HCT116 (cell line): Measurements from ENCODE around the gene MRPL9. TPM values are rescaled to one million over a fixed set of nuclear protein-coding genes. Genes with fewer than 3 reads are reported as not detected.

Experiments used
- ATAC-seq: fragments of 200-7000 bp; cut with Tn5 transposase; 2 replicates; pipeline ENCODE4 v1.9.1; 2020; ENCODE audit warnings: mild to moderate bottlenecking, moderate library complexity
- BruUV-seq: library from RNA; stranded (reverse); fragments of 400-500 nt; replicated peaks from 2 replicates; lab custom pipeline; 2021; lab: Mats Ljungman, UMichigan
- CTCF ChIA-PET: fragments of 300-600 bp; sonication (Branson Sonifier 250); formaldehyde crosslinking; loops from one replicate; lab custom pipeline; 2021; ENCODE audit warnings: antibody characterized with exemption; lab: Charles Lee
- POLR2A ChIA-PET: fragments of 300-600, 350-600 bp; sonication (Branson Sonifier 250); formaldehyde crosslinking; loops from one replicate; lab custom pipeline; 2021; ENCODE audit warnings: antibody characterized with exemption; lab: Charles Lee
- RAD21 ChIA-PET, 2 experiments: fragments of 300-600 bp; sonication (Branson Sonifier 250); formaldehyde crosslinking; loops; one replicate each; lab custom pipeline; 2023; ENCODE audit warnings: low total read pairs in 2 of 2; ENCODE audit not compliant: uncharacterized antibody in 2 of 2, unreplicated experiment in 2 of 2, low non-redundant PET in 1 of 2; lab: Charles Lee
- DNase-seq: peaks from one replicate; pipeline ENCODE4 v3.0.0-alpha.2; 2010; ENCODE audit warnings: low read depth, low spot score
- H2AFZ ChIP-seq: fragments of 200-600 bp; shearing (Covaris generic), sonication (generic); 2 replicates; pipeline ENCODE4 v1.6.1; 2017; ENCODE audit warnings: low read depth, mixed run types, mixed read lengths, antibody characterized with exemption, low read length; ENCODE audit not compliant: poor library complexity, severe bottlenecking
- H3K27ac ChIP-seq: 2 replicates; pipeline ENCODE4 v1.5.1; 2012; ENCODE audit warnings: low read depth, low read length
- H3K27me3 ChIP-seq: fragments of 200-600 bp; sonication (generic); 2 replicates; pipeline ENCODE4 v1.6.1; 2016; ENCODE audit warnings: mixed run types, low read length, mixed read lengths; ENCODE audit not compliant: insufficient read depth
- H3K36me3 ChIP-seq, 2 experiments: fragments of 200-500 bp in 1 of 2; fragments of 200-600 bp in 1 of 2; sonication (Bioruptor generic) in 1 of 2; sonication (generic) in 1 of 2; 2 replicates each; pipeline versions ENCODE4 v1.5.1 to v1.6.1; 2014 to 2016; ENCODE audit warnings: low read length in 2 of 2, inconsistent platforms in 1 of 2, mixed read lengths in 1 of 2, mixed run types in 1 of 2; ENCODE audit not compliant: insufficient read depth in 2 of 2, control insufficient read depth in 1 of 2
- H3K4me1 ChIP-seq, 2 experiments: fragments of 200-600 bp in 1 of 2; sonication (generic) in 1 of 2; 2 replicates each; pipeline versions ENCODE4 v1.5.1 to v1.6.1; 2012 to 2017; ENCODE audit warnings: low read length in 2 of 2, inconsistent platforms in 1 of 2, mild to moderate bottlenecking in 1 of 2, mixed read lengths in 1 of 2, mixed run types in 1 of 2, moderate library complexity in 1 of 2; ENCODE audit not compliant: insufficient read depth in 2 of 2, control insufficient read depth in 1 of 2
- H3K4me2 ChIP-seq: fragments of 200-600 bp; sonication (generic); 2 replicates; pipeline ENCODE4 v1.6.1; 2017; ENCODE audit warnings: mixed run types, low read length, mixed read lengths
- H3K4me3 ChIP-seq, 2 experiments: fragments of 200-600 bp in 1 of 2; sonication (generic) in 1 of 2; replicated peaks in 1 of 2; 2 replicates each; pipeline ENCODE4 v1.5.1; 2011 to 2016; ENCODE audit warnings: low read length in 2 of 2, control low read depth in 1 of 2, low read depth in 1 of 2, mild to moderate bottlenecking in 1 of 2, mixed read lengths in 1 of 2, mixed run types in 1 of 2
- H3K79me2 ChIP-seq: fragments of 200-600 bp; sonication (generic); 2 replicates; pipeline ENCODE4 v1.6.1; 2017; ENCODE audit warnings: mild to moderate bottlenecking, mixed run types, low read length, moderate library complexity, mixed read lengths; ENCODE audit not compliant: insufficient read depth
- H3K9ac ChIP-seq: fragments of 200-600 bp; sonication (generic); 2 replicates; pipeline ENCODE4 v1.6.1; 2016; ENCODE audit warnings: low read length, mixed read lengths
- H3K9me2 ChIP-seq: fragments of 200-600 bp; sonication (generic), shearing (Covaris generic); 2 replicates; pipeline ENCODE4 v1.6.1; 2017; ENCODE audit warnings: mixed run types, mild to moderate bottlenecking, moderate library complexity; ENCODE audit not compliant: insufficient read depth
- H3K9me3 ChIP-seq, 2 experiments: fragments of 200-500 bp in 1 of 2; fragments of 200-600 bp in 1 of 2; sonication (Bioruptor generic) in 1 of 2; sonication (generic) in 1 of 2; 2 replicates each; pipeline ENCODE4 v1.6.1; 2014 to 2017; ENCODE audit warnings: low read length in 2 of 2, mixed read lengths in 2 of 2, inconsistent platforms in 1 of 2, low read depth in 1 of 2, mild to moderate bottlenecking in 1 of 2, mixed run types in 1 of 2, moderate library complexity in 1 of 2; ENCODE audit not compliant: control insufficient read depth in 1 of 2, insufficient read depth in 1 of 2
- H4K20me1 ChIP-seq: fragments of 200-600 bp; sonication (generic), shearing (Covaris generic); 2 replicates; pipeline ENCODE4 v1.6.1; 2017; ENCODE audit warnings: mixed run types, mild to moderate bottlenecking, moderate library complexity; ENCODE audit not compliant: insufficient read depth
- CBX3 ChIP-seq: IDR thresholded peaks from 2 replicates; pipeline ENCODE4 v1.6.1; 2012; ENCODE audit warnings: low read depth
- ELF1 ChIP-seq: IDR thresholded peaks from 2 replicates; pipeline ENCODE4 v1.6.1; 2012; ENCODE audit warnings: low read depth, borderline replicate concordance
- EZH2 ChIP-seq: fragments of 200-600 bp; sonication (generic); IDR thresholded peaks from 2 replicates; pipeline ENCODE4 v1.6.1; 2017; ENCODE audit warnings: antibody characterized with exemption, mixed run types
- EZH2phosphoT487 ChIP-seq: fragments of 200-600 bp; IDR thresholded peaks from 2 replicates; pipeline ENCODE4 v1.6.1; 2018; ENCODE audit warnings: antibody characterized with exemption, borderline replicate concordance
- POLR2A ChIP-seq: IDR thresholded peaks from 2 replicates; pipeline ENCODE4 v1.7.0; 2011; ENCODE audit warnings: borderline replicate concordance; ENCODE audit not compliant: insufficient read depth, insufficient read length; ENCODE audit errors: extremely low read depth
- REST ChIP-seq: IDR thresholded peaks from 2 replicates; pipeline ENCODE4 v1.6.1; 2012; ENCODE audit warnings: low read depth
- intact Hi-C: fragments of 100-400 bp; cut with micrococcal nuclease; formaldehyde crosslinking; loops from 2 replicates; pipeline ENCODE4 v1.10.0; 2022
- total RNA-seq: library from RNA; stranded (reverse); gene quantifications from one replicate; pipeline ENCODE4 v1.2.1, GENCODE V29; 2021; ENCODE audit not compliant: unreplicated experiment

MRPL9 gene
- total RNA-seq, 1 experiment from 2014 or later, result 94.5 TPM

GRCh38 chr1:151741516-151741915 is 21.8 kb downstream of the MRPL9 start:
- DNase-seq (no peak), ATAC-seq (no peak)
- peaks cover 6 to 7% of the 10 kb centered on the region in 2 experiments; a peak in 2 of 4 replicates for H3K4me1 ChIP-seq
- RAD21 ChIA-PET, result no interaction called here
- no peak for TF ChIP-seq CBX3
- no peak for TF ChIP-seq EZH2
- TF ChIP-seq REST, result no peak
- no peak for TF ChIP-seq POLR2A
- no peak for TF ChIP-seq EZH2phosphoT487
- TF ChIP-seq ELF1, result no peak
- TF ChIP-seq, all 23 proteins: peak for 0
- no TSS peak for BruUV-seq
- H3K9ac ChIP-seq, result no peak overlapping the region
- no peak overlapping the region for H3K4me2 ChIP-seq
- intact Hi-C loops, result no loop called here
- H3K27ac ChIP-seq, result no peak overlapping the region
- H3K4me3 ChIP-seq, result no peak overlapping the region
- no peak overlapping the region for H2AFZ ChIP-seq
- peaks cover 0 to 7% of the 10 kb centered on the region in 2 experiments; a peak in 1 of 4 replicates for H3K9me3 ChIP-seq
- ChIA-PET POLR2A (no interaction called here), CTCF (no interaction called here)
- H3K9me2 ChIP-seq, result no peaks in the 10 kb centered on the region
- H3K79me2 ChIP-seq, result no peaks in the 10 kb centered on the region
- H4K20me1 ChIP-seq, result no peaks in the 10 kb centered on the region
- no peaks in the 10 kb centered on the region for H3K36me3 ChIP-seq
- no peaks in the 10 kb centered on the region for H3K27me3 ChIP-seq
